ENCODE results near the gene CRYM. TPM values are rescaled to one million over a fixed set of nuclear protein-coding genes. Genes with fewer than 3 reads are reported as not detected.

CRYM gene
- total RNA-seq (2022; extraction: Qiagen RNA extraction): 1.8 to 1.9 TPM (median 1.8 TPM) in 5 replicates

GRCh38 chr16:21277927-21278706, at the start of gene CRYM:
Gene CRYM (minus strand): TSS chr16:21278290. CDS start chr16:21278251, 39 bp downstream.

DNA sequence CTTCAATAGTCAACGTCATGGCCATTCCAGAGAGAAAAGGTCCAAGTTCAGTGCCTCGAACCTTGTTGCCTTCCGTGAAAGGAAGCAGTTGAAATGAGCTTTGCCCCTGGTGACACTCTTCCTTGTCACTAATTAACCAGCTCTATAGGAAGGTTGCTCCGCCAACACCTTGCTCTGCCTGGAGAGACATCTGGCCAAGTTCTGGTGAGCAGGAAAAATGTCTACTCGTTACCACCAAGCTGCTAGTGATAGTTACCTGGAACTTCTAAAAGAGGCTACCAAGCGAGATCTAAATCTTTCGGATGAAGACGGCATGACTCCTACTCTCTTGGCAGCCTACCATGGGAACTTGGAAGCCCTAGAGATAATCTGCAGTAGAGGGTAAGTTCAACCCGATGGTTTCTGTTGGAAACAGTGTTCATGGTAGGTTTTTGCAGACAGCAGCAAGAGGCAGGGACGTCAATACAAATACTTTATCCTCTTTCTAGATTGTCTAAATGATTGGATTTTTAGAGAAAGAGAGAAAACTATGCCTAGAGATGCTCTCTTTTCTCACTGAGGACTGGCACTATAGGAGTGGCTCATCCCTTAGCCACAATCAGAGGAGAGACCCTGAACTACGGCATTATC, 44.5 kb downstream of the CRYM start, which contains the start of gene ANKS4B:
ANKS4B (plus strand) TSS at position 179 of the 630 bp plus-strand sequence; CDS start at position 218, 39 bp downstream.

GRCh38 chr16:21211486-21211885, 66.6 kb downstream of the CRYM start, which contains the start of gene ZP2:
Gene ZP2 (minus strand): TSS chr16:21211574. CDS start chr16:21211547, 27 bp downstream.

Other genes with a start within 250 kb of the CRYM start
- 0.11 to 0.29 TPM (median 0.17 TPM) in 5 replicates for gene DNAH3, start 127.4 kb downstream of the CRYM start, total RNA-seq (2022; extraction: Qiagen RNA extraction)
- gene LDAF1, start 119.6 kb downstream of the CRYM start, total RNA-seq (2022; extraction: Qiagen RNA extraction): 16.0 to 25.6 TPM (median 19.7 TPM) in 5 replicates
- gene ZP2, start 66.7 kb downstream of the CRYM start, total RNA-seq (2022; extraction: Qiagen RNA extraction): not detected in 5 replicates
- gene ANKS4B, start 44.6 kb downstream of the CRYM start, total RNA-seq (2022; extraction: Qiagen RNA extraction): 0.05 to 0.09 TPM (median 0.06 TPM) in 5 replicates